Fibroblast of mammary gland (primary cell): ENCODE results near the gene LRP8.

Experiments used
- DNase-seq: peaks from one replicate; pipeline ENCODE4 v3.0.0-alpha.2; 2010; ENCODE audit warnings: low read depth
- H3K4me3 ChIP-seq: 2 replicates; pipeline ENCODE4 v1.5.1; 2011; ENCODE audit warnings: low read depth, mild to moderate bottlenecking, low read length, moderate library complexity; ENCODE audit not compliant: control insufficient read depth
- CTCF ChIP-seq: conservative IDR thresholded peaks from 2 replicates; pipeline ENCODE4 v1.5.1; 2011; ENCODE audit warnings: low read depth, low read length, inconsistent platforms; ENCODE audit not compliant: control insufficient read depth, insufficient read depth

LRP8 gene

DNA sequence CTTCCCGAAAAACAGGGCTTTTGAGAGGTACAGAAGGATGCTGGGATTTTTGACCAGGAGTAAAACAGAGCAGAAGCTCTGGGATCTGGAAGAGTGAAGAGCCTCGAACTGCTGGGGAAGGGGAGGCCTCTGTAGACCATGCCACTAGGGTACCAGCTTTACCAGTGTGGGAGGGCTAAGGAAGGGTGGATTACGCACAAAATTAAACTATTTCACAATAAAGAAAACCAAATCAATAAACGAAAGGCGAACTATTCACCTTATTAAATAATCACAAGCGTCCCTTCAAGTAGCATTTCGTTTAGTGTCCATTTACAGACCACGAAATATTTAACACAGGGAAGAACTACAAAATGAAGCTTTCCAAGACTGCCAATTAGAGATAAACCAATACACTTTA is 108.2 kb downstream of the LRP8 start:
- no peak for DNase-seq
- no peak for TF ChIP-seq CTCF
- H3K4me3 ChIP-seq, result peak overlapping the region; percentile 89

- no peak for TF ChIP-seq CTCF
- no peak for DNase-seq
- no peak overlapping the region for H3K4me3 ChIP-seq
Measured at GRCh38 chr1:53218201-53218600, 109.7 kb downstream of the LRP8 start.

DNA sequence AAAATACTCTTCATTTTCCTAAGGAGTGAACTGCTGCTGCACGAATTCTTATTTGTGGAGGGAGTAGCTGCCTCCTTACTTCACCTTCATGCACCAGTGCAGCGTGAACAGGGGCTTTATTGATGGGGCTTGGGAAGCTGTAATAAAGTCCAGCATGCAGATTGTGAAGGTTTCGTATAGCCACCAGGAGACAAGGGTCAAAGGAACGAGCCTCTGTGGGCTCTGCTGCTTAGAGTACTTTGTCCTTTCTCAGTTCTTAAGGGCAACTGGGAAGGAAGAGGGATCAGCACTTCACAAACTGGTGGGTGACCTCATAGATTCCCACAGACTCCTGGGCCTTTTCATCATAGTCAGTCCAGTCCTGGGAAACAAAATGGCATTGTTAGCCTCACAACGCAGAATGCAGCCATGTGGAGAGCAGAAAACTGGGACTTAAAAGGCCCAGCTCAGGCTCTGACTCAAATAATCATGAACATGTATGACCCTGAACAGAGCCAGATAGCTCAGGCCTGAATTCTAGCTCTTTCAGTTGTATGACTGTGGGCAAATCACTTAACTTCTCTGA is 113.4 kb downstream of the LRP8 start:
- H3K4me3 ChIP-seq, result no peak overlapping the region
- no peak for TF ChIP-seq CTCF
- DNase-seq, result no peak

DNA sequence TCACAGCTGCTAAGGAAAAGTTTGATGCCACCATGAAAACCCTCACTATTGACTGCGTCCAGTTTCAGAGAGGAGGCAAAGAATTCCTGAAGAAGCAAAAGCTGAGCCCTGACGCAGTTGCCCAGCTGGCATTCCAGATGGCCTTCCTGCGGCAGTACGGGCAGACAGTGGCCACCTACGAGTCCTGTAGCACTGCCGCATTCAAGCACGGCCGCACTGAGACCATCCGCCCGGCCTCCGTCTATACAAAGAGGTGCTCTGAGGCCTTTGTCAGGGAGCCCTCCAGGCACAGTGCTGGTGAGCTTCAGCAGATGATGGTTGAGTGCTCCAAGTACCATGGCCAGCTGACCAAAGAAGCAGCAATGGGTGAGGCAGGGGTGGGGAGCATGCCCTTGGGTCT is 116.9 kb downstream of the LRP8 start:
- no peak overlapping the region for H3K4me3 ChIP-seq
- DNase-seq, result no peak
- TF ChIP-seq CTCF, result no peak

- TF ChIP-seq CTCF, result no peak
- DNase-seq, result no peak
- no peak overlapping the region for H3K4me3 ChIP-seq
Measured at GRCh38 chr1:53210352-53210751, 117.5 kb downstream of the LRP8 start.

DNA sequence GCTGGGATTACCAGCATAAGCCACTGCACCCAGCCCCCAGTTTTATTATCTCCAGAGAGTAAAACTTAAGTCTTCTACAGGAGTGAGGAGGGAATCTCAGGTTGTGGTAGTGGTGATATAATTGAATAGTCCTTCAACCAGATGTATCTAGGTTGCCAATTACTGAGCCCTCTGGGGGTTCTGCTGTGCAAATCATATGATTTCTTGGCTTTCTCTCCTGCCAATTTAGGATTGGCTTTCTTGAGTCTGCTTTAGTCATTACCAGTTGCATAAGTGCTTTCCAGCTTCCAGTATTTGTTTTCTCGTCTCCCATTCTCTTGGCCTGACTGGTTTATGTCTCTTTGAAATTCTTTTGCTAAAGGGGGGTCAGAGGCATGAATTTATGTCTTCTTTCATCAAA is 120.1 kb downstream of the LRP8 start:
- DNase-seq, result peak; percentile 84
- H3K4me3 ChIP-seq, result no peak overlapping the region
- TF ChIP-seq CTCF, result no peak
